Activated CD8-positive, alpha-beta memory T cell treated with anti-CD3 and anti-CD28 coated beads for 1 hour (primary cell): ENCODE measurements around the gene TASP1.

Source experiments
- DNase-seq, 2 donors: peaks; one replicate each; pipeline ENCODE4 v3.0.0-alpha.2; 2020; ENCODE audit warnings: low read depth in 1 of 2; ENCODE audit errors: extremely low read depth in 1 of 2

The TASP1 gene

DNA sequence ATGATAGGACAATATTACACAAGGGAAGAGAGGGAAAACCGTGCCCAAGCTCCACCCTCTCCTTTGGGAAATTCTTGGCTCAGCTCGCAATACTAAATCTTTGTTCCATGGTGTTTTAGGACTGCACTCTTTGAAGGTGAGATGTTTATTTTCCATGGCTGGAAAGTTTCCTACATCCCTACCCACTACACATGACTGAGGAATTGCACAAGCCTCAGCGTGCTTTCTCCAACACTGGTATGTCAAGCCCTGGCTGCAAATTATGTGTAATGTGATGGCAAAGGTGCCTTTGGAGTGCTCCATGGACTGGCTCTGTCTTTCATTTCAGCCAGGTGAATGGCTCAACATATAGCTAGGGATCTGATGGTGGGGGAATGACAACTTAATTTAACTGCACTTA, 283.3 kb downstream of the TASP1 start:
- DNase-seq = no peak

GRCh38 chr20:13353261-13353945, 285.3 kb downstream of the TASP1 start:
- no peak for DNase-seq

DNA sequence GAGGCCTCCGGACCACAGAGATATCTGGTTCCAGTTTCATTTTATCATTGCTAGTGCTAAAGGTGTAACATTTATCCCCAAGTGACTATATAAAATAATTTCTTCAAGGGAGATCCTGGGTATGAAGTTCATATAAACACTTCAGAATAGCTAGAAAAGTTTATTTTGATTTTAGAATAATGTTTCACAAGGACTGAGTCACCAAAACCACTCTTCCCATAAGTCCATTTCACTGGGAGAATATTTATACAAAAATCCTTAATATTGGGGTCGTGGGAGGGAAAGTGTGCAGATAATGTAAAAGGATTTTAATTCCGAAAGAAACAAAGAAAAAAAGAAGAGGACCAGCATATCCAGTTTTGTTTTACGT, 289.5 kb downstream of the TASP1 start:
- DNase-seq = no peak

- DNase-seq = no peak
These were observed 290.2 kb downstream of the TASP1 start for GRCh38 chr20:13348311-13349234.

GRCh38 chr20:13344671-13345070, 294.1 kb downstream of the TASP1 start:
- DNase-seq = no peak

DNA sequence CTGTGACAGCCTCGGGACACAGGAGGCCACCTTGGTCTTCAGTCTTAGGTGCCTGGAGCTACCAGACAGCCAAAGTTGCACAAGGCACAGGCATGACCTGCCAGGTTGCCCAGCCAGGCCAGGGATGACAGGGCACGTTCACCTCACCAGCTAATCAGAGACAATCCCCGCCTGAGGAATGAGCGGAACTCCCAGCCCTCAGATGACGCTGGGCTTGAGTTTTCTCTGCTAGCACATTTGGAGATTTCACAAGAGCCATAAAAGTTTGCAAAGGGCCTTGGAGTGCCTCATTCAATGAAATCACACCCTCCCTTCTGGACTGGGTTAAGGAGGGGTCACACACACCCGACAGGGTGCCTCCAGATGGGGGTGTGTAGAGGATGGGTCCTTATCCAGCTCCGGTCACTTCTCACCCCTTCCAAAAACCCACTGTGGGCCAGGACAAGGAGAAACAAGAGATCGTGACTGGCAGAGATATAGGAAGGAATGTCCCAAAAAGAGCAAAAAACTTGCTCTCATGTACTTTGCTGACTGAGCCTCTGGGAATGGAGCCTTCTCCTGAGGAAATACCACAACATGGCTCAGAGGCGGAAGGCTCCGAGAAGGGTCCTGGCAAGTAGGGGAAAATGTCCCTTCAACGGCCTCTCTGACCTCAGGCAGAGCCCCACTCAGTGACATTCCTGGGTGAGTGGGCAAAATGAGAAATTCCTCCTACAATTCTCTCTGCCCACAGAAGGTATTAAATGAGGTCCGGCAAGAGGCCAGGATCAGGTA, 296.1 kb downstream of the TASP1 start:
- no peak for DNase-seq

DNA sequence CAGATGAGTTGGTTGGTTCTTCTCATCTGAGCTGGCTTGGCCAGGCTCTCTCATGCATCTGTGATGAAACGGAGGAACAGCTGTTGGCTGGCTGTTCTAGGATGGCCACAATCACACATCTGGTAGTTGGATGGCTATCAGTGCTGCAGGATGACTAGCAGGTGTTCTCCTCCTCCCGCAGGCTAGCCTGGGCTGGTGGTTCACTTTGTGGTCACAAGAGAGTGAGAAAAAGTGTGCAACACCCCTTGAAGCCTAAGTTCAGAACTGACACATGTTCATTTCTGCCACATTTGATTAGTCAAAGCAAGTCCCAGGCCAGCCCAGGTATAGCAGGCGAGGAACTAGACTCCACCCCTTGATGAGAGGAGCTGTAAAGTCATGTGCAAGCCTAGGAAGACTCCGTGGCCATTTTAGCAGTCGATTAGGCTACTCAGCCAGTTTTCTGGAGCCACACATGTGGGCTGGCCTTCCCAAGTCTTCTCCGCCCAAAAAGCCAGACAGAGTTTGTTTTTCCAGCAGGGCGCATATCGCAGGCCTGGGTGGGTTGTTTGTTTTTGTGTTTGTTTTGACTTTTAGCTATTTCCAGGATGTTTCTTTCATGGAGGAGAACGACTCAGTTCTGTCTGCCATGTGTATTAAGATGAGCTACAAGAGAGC, 296.9 kb downstream of the TASP1 start:
- no peak for DNase-seq

GRCh38 chr20:13340088-13340487, 298.6 kb downstream of the TASP1 start:
- DNase-seq = no peak
